ENCODE results near the gene DNMT3L.

- TF ChIP-seq, protein P1, sequence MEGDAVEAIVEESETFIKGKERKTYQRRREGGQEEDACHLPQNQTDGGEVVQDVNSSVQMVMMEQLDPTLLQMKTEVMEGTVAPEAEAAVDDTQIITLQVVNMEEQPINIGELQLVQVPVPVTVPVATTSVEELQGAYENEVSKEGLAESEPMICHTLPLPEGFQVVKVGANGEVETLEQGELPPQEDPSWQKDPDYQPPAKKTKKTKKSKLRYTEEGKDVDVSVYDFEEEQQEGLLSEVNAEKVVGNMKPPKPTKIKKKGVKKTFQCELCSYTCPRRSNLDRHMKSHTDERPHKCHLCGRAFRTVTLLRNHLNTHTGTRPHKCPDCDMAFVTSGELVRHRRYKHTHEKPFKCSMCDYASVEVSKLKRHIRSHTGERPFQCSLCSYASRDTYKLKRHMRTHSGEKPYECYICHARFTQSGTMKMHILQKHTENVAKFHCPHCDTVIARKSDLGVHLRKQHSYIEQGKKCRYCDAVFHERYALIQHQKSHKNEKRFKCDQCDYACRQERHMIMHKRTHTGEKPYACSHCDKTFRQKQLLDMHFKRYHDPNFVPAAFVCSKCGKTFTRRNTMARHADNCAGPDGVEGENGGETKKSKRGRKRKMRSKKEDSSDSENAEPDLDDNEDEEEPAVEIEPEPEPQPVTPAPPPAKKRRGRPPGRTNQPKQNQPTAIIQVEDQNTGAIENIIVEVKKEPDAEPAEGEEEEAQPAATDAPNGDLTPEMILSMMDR (IDR thresholded peaks at IDR 0.05) = no peak
- TF ChIP-seq POLR2AphosphoS5 (IDR thresholded peaks at IDR 0.05) = no peak
These were observed 32.9 kb upstream of the DNMT3L start for GRCh38 chr21:44294391-44295162.
